Measurements from ENCODE around the gene REC114.

The REC114 gene

GRCh38 chr15:73495181-73495580 lies 52.2 kb downstream of the REC114 start:
- no peak for TF ChIP-seq CTCF (IDR thresholded peaks at IDR 0.05)
- Mint-ChIP-seq H3K27me3 (ENCODE audit: low read depth, poor library complexity) (peaks cover 4% of the 10 kb centered on the region), H3K4me1 (no peaks in the 10 kb centered on the region), H3K27ac (no peak overlapping the region), H3K36me3 (ENCODE audit: low read depth) (no peaks in the 10 kb centered on the region), H3K9me3 (no peaks in the 10 kb centered on the region), H3K4me3 (no peak overlapping the region)
- DNase-seq, result no peak

GRCh38 chr15:73500696-73501095 lies 57.7 kb downstream of the REC114 start:
- no peak for DNase-seq
- H3K4me3 Mint-ChIP-seq, result no peak overlapping the region
- H3K36me3 Mint-ChIP-seq (ENCODE audit: low read depth), result no peaks in the 10 kb centered on the region
- TF ChIP-seq CTCF (IDR thresholded peaks at IDR 0.05), result no peak
- no peak overlapping the region for H3K27ac Mint-ChIP-seq
- H3K27me3 Mint-ChIP-seq (ENCODE audit: low read depth, poor library complexity), result peaks cover 4% of the 10 kb centered on the region
- H3K4me1 Mint-ChIP-seq, result no peaks in the 10 kb centered on the region
- H3K9me3 Mint-ChIP-seq, result no peaks in the 10 kb centered on the region

GRCh38 chr15:73504885-73505284 lies 61.9 kb downstream of the REC114 start:
- no peak for TF ChIP-seq CTCF (IDR thresholded peaks at IDR 0.05)
- Mint-ChIP-seq H3K4me3 (no peak overlapping the region), H3K27ac (no peak overlapping the region), H3K36me3 (ENCODE audit: low read depth) (no peaks in the 10 kb centered on the region), H3K9me3 (no peaks in the 10 kb centered on the region), H3K4me1 (no peaks in the 10 kb centered on the region), H3K27me3 (ENCODE audit: low read depth, poor library complexity) (peaks cover 1% of the 10 kb centered on the region)
- no peak for DNase-seq

- Mint-ChIP-seq H3K4me1 (peaks cover 38% of the 10 kb centered on the region), H3K27me3 (ENCODE audit: low read depth, poor library complexity) (no peaks in the 10 kb centered on the region), H3K4me3 (no peak overlapping the region), H3K27ac (no peak overlapping the region), H3K36me3 (ENCODE audit: low read depth) (no peaks in the 10 kb centered on the region), H3K9me3 (peaks cover 4% of the 10 kb centered on the region)
- no peak for DNase-seq
- no peak for TF ChIP-seq CTCF (IDR thresholded peaks at IDR 0.05)
These were observed 72.6 kb downstream of the REC114 start for GRCh38 chr15:73515527-73515926.

- Mint-ChIP-seq H3K4me1 (peaks cover 38% of the 10 kb centered on the region), H3K36me3 (ENCODE audit: low read depth) (no peaks in the 10 kb centered on the region), H3K4me3 (no peak overlapping the region), H3K9me3 (peaks cover 4% of the 10 kb centered on the region), H3K27ac (peak overlapping the region; percentile 11), H3K27me3 (ENCODE audit: low read depth, poor library complexity) (no peaks in the 10 kb centered on the region)
- DNase-seq, result no peak
- no peak for TF ChIP-seq CTCF (IDR thresholded peaks at IDR 0.05)
These were observed 74.6 kb downstream of the REC114 start for GRCh38 chr15:73517566-73517965.

- Mint-ChIP-seq H3K36me3 (ENCODE audit: low read depth) (no peaks in the 10 kb centered on the region), H3K27me3 (ENCODE audit: low read depth, poor library complexity) (peaks cover 4% of the 10 kb centered on the region), H3K4me3 (no peak overlapping the region), H3K27ac (peak overlapping the region; percentile 50), H3K9me3 (peaks cover 4% of the 10 kb centered on the region), H3K4me1 (peaks cover 38% of the 10 kb centered on the region)
- no peak for DNase-seq
- TF ChIP-seq CTCF (IDR thresholded peaks at IDR 0.05), result no peak
These were observed 75.4 kb downstream of the REC114 start for GRCh38 chr15:73518180-73518862.

Data from nephron progenitor cell (in vitro differentiated cells).